ENCODE results near the gene PTTG1IP.

DNA sequence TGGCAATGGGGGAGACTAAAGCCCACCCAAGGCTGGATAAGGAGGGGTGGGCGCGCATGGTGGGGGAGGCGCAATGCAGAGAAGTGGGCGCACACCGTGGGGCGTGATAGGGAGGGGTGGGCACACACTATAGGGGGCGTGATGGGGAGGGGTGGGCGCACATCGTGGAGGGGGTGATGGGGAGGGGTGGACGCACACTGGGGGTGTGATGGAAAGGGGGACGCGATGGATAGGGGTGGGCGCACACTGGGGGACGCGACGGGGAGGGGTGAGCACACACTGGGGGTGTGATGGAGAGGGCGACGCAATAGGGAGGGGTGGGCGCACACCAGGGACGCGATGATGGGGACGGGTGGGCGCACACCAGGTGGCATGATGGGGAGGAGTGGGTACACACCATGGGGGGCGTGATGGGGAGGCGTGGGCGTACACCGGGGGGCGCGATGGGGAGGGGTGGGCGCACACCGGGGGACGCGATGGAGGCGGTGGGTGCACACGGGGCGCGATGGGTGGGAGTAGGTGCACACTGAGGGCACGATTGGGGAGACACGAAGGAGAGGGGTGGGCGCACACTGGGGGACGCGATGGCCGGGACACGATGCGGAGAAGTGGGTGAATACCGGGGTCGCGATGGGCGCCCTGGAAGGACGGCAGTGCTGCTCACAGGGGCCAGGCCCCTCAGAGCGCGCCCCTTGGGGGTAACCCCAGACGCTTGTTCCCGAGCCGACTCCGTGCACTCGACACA lies 56.6 kb downstream of the PTTG1IP start:
- TF ChIP-seq, protein P1, sequence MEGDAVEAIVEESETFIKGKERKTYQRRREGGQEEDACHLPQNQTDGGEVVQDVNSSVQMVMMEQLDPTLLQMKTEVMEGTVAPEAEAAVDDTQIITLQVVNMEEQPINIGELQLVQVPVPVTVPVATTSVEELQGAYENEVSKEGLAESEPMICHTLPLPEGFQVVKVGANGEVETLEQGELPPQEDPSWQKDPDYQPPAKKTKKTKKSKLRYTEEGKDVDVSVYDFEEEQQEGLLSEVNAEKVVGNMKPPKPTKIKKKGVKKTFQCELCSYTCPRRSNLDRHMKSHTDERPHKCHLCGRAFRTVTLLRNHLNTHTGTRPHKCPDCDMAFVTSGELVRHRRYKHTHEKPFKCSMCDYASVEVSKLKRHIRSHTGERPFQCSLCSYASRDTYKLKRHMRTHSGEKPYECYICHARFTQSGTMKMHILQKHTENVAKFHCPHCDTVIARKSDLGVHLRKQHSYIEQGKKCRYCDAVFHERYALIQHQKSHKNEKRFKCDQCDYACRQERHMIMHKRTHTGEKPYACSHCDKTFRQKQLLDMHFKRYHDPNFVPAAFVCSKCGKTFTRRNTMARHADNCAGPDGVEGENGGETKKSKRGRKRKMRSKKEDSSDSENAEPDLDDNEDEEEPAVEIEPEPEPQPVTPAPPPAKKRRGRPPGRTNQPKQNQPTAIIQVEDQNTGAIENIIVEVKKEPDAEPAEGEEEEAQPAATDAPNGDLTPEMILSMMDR (IDR thresholded peaks at IDR 0.05; ENCODE audit: low read length): no peak
- no peak for TF ChIP-seq EZH2 (IDR thresholded peaks at IDR 0.05; ENCODE audit: borderline replicate concordance, low read length)

All from OCI-LY1 (cell line).